K562 (cell line): ENCODE measurements around the gene ROBO1.

Experiments used
- HDAC2 ChIP-seq: fragments of 450-650 bp; IDR thresholded peaks from 2 replicates; pipeline ENCODE4 v1.6.1; 2016; ENCODE audit warnings: mild to moderate bottlenecking
- KDM1A ChIP-seq, 2 experiments: fragments of 450-650 bp; IDR thresholded peaks; 2 replicates each; pipeline ENCODE4 v1.6.1; 2016; ENCODE audit warnings: mild to moderate bottlenecking in 2 of 2
- L3MBTL2 ChIP-seq: fragments of 450-650 bp; IDR thresholded peaks from 2 replicates; pipeline ENCODE4 v1.6.1; 2016; ENCODE audit warnings: mild to moderate bottlenecking, moderate library complexity
- NFE2L1 ChIP-seq: fragments of 450-650 bp; IDR thresholded peaks from 2 replicates; pipeline ENCODE4 v1.6.1; 2016; ENCODE audit warnings: missing genetic modification characterization, low read depth, mild to moderate bottlenecking, missing compliant biosample characterization, moderate library complexity, borderline replicate concordance
- POLR2AphosphoS5 ChIP-seq: IDR thresholded peaks from 2 replicates; pipeline ENCODE4 v1.6.1; 2011; ENCODE audit warnings: mild to moderate bottlenecking, low read depth, low read length, moderate library complexity; ENCODE audit not compliant: control insufficient read depth, insufficient read depth
- YY1 ChIP-seq, 3 experiments: IDR thresholded peaks; 2 replicates each; pipeline ENCODE4 v1.6.1; 2011; ENCODE audit warnings: low read length in 2 of 3, mild to moderate bottlenecking in 2 of 3, moderate library complexity in 2 of 3, borderline replicate concordance in 1 of 3, control low read depth in 1 of 3, low read depth in 1 of 3; ENCODE audit not compliant: insufficient read depth in 3 of 3, insufficient replicate concordance in 2 of 3, control insufficient read depth in 1 of 3, insufficient read length in 1 of 3; ENCODE audit errors: extremely low read depth in 1 of 3
- ZNF445 ChIP-seq: fragments of 250-450 bp; sonication (Bioruptor Pico); IDR thresholded peaks from 2 replicates; pipeline ENCODE4 v1.4.0; 2020; ENCODE audit warnings: low read depth, mild to moderate bottlenecking, moderate library complexity
- TF ChIP-seq, protein P1 (sequence below): sonication (generic); formaldehyde crosslinking; IDR thresholded peaks from 2 replicates; pipeline ENCODE4 v1.8.0; 2022; ENCODE audit warnings: missing genetic modification reagents, mild to moderate bottlenecking, borderline replicate concordance
- TF ChIP-seq, protein P2 (sequence below), 3 experiments: IDR thresholded peaks in 2 of 3; conservative IDR thresholded peaks in 1 of 3; 2 replicates each; pipeline ENCODE4 v1.5.1; 2011 to 2012; ENCODE audit warnings: low read length in 3 of 3, mild to moderate bottlenecking in 3 of 3, control low read depth in 2 of 3, improper control_type of control experiment in 1 of 3, inconsistent platforms in 1 of 3, low read depth in 1 of 3, mixed read lengths in 1 of 3, moderate library complexity in 1 of 3; ENCODE audit not compliant: insufficient read depth in 2 of 3
- TF ChIP-seq, protein P3 (sequence below): sonication (generic); formaldehyde crosslinking; IDR thresholded peaks from 2 replicates; pipeline ENCODE4 v1.8.0; 2022; ENCODE audit warnings: mild to moderate bottlenecking, missing genetic modification reagents

DNA sequence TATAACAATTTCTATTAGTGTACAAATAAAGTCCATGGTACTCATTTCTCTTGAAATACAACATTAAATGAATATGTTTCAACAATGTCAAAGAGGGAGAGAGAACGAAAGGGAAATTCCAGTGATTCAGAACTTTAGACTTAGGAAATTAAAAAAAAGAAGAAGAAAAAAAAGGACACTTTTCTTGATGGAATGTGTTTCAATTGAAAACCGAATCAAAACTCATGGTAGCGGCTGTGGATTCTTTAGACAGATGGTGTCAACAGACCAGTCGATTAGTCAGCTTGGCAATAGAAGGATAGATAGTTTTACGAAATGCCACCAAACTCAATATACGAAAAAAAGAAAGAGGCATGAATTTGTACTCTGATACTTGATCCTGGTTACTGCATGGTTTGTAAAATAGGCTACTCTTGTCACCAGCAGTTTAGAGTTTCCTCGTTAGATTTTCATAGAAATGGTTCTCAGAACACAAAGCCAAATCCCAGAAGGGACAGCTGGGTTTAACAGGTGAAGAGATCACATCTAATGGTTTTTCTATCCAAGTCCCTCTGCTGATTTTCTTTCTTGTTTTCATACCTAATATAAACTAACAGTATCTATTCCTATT is 793.5 kb downstream of the ROBO1 start:
- no peak for TF ChIP-seq NFE2L1 (tag)
- TF ChIP-seq, protein P1, sequence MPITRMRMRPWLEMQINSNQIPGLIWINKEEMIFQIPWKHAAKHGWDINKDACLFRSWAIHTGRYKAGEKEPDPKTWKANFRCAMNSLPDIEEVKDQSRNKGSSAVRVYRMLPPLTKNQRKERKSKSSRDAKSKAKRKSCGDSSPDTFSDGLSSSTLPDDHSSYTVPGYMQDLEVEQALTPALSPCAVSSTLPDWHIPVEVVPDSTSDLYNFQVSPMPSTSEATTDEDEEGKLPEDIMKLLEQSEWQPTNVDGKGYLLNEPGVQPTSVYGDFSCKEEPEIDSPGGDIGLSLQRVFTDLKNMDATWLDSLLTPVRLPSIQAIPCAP (CRISPR knock-in tag), result no peak
- no peak for TF ChIP-seq POLR2AphosphoS5
- no peak for TF ChIP-seq L3MBTL2
- TF ChIP-seq, protein P2, sequence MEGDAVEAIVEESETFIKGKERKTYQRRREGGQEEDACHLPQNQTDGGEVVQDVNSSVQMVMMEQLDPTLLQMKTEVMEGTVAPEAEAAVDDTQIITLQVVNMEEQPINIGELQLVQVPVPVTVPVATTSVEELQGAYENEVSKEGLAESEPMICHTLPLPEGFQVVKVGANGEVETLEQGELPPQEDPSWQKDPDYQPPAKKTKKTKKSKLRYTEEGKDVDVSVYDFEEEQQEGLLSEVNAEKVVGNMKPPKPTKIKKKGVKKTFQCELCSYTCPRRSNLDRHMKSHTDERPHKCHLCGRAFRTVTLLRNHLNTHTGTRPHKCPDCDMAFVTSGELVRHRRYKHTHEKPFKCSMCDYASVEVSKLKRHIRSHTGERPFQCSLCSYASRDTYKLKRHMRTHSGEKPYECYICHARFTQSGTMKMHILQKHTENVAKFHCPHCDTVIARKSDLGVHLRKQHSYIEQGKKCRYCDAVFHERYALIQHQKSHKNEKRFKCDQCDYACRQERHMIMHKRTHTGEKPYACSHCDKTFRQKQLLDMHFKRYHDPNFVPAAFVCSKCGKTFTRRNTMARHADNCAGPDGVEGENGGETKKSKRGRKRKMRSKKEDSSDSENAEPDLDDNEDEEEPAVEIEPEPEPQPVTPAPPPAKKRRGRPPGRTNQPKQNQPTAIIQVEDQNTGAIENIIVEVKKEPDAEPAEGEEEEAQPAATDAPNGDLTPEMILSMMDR (IDR thresholded peaks at IDR 0.05 in 2 of 3, conservative IDR thresholded peaks at IDR 0.05 in 1 of 3; ENCODE audit: insufficient read depth in 2 of 3, low read depth in 1 of 3, low read length in 3 of 3), result no peak
- TF ChIP-seq, protein P3, sequence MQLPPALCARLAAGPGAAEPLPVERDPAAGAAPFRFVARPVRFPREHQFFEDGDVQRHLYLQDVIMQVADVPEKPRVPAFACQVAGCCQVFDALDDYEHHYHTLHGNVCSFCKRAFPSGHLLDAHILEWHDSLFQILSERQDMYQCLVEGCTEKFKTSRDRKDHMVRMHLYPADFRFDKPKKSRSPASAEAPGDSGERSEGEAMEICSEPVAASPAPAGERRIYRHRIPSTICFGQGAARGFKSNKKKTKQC, result no peak
- no peak for TF ChIP-seq KDM1A (IDR thresholded peaks at IDR 0.05)
- no peak for TF ChIP-seq YY1 (IDR thresholded peaks at IDR 0.05; ENCODE audit: borderline replicate concordance in 1 of 3, control insufficient read depth in 1 of 3, extremely low read depth in 1 of 3, insufficient read depth in 3 of 3, insufficient read length in 1 of 3, insufficient replicate concordance in 2 of 3, low read depth in 1 of 3, low read length in 2 of 3)
- TF ChIP-seq ZNF445, result no peak
- no peak for TF ChIP-seq HDAC2
